NCI-H82 treated with DMSO at 0.1 percent for 48 hours (cell line): ENCODE results near the gene XRN2.
A peak's percentile ranks its signal among the peaks of the same experiment; 100 is the strongest.

Source experiments
- DNase-seq: peaks from one replicate; lab custom pipeline; 2025; ENCODE audit not compliant: unreplicated experiment; lab: John Stamatoyannopoulos, UW

The XRN2 gene

GRCh38 chr20:21301940-21302663 is 1.0 kb upstream of the XRN2 start:
- DNase-seq: no peak

DNA sequence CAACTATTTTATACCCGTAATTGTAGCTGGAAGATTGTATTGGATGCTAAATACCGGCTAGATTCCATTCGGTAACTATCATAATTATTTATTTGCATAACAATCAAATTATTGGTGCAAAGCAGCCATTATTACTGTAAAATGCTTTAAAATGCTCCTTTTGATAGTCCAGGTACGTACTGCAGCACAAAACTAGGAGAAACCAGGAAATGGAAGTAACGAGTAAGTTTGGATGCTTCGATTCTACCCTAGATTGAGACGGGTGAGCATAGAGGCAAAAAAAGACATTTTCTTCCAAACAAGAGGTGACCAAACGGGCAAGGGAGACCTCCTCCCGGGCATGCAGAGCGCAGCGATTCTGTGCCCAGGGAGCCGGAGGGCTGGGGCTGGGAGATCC is 469 bp upstream of the XRN2 start:
- no peak for DNase-seq

- DNase-seq: no peak
Observed at GRCh38 chr20:21303872-21304586, 898 bp downstream of the XRN2 start.

DNA sequence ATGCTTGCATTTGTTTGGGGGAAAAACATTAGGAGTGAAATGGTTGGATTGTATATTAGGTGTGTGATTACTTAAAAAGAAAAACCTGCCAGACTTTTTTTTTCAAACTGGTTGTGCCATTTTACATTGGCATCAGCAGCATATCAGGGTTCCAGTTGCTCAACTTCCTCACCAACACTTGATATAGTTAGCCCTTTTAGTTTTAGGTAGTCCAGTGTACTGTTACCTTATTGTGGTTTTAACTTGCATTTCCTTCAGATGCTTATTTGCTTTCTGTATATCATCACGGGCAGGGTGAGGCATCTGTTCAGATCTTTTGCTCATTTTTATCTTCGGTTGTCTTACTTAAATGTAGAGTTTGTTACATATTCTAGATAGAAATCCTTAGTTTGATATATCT is 5.2 kb downstream of the XRN2 start:
- DNase-seq: no peak

DNA sequence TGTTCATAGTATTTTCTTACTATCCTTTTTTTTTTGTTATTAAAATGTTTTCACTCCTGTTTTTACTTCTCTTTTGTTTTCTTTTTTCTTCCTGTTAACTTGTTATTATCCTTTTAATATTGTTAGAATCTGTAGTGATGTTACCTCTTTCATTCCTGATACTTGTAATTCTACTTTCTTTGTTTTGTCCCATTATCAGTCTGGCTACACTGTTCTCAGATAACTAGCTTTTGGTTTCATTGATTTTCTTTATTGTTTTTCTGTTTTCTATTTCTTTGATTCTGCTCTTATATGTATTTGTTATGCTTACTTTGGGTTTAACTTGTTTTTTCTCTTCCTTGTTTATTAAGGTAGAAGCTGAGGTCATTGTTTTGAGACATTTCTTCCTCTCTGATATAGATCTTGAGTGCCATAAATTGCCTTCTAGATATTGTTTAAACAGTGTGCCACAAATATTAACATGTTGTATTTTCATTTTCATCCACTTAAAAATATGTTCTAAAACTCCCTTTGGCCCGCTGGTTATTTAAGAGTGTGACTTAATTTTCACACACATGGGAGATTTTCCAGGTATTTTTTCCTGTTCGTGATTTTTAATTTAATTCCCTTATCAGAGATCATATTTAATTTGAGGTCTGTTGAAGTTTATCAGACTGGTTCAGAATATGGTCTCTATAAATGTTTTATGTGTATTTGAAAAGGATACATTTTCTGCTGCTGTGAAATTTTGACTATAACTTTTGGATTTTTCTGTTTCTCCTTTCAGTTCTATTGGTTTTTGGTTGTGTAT is 6.7 kb downstream of the XRN2 start:
- DNase-seq: no peak

DNA sequence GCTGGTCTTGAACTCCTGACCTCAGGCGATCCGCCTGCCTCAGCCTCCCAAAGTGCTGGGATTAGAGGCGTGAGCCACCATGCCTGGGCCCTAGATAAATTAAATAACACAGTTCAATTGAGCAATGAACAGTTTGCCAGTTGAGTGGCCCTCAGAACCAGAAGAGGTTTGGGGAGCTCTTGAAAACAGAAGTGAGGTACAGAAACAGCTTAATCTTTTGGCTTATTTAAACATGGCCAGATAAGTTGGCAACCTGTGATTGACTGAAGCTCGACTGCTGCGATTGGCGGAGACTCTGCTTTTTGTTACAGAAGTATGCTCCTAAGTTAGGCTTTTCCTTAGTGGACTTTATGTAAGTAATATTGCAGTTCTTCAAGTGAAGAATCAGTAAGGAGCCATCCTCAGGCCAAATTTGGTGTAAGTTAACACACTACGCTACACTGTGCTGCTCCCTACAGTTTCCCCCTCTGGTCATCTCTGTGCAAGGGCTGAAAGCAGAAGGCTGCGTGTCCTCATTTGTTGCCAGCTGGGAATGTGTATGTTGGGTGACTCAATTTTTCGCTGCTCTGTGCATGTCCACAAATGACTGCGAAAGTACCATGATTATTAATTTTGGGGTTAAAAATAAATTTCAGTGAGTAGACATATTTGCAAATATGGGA is 9.8 kb downstream of the XRN2 start:
- DNase-seq: no peak

GRCh38 chr20:21315138-21315537 is 12.0 kb downstream of the XRN2 start:
- no peak for DNase-seq

DNA sequence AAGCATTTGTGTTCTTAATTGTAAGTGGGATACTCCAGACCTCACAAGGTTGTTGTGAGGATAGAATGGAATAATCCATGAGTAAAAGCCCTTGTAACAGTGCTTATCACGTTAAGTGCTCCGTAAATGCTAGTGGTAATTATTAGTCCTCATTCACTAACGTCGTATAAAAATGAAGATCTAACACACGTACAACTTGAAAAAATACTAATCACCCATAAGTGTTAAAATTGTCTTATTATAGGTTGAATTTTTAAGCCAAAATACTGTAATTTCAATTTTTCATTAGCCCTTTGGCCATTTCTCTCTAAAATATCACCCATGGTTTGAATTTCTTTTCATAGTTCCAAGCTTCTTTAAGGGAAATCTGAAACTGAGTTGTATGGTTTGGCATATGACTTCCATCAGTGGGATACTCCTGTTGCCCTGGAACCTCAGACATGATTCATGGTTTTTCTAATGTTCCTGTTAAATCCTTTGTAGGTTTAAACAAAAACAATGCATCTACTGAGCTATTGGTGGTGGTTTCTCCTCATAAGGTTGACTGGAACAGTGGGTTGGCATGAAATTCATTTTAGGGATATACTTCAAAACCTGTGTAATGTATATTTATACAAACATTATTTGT is 19.1 kb downstream of the XRN2 start:
- DNase-seq: no peak

DNA sequence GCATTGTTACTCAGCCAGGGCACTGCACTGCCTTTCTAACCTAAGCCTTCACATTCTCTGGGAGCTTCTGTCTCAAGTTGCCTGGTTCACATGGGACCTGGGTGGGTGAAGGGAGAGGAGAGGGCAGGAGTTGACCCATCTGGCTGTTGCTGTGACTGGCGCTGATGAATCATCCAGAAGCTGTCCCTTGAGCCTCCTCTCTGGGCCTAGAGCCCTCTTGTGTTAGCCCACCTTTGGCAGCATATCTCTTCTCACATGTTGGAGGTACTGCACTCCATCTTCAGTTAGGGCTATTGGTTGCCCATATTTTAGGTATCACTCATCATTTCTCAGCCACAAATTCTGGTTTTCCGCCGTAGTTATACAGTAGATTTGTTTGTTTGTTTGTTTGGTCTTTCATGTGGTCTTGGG is 19.8 kb downstream of the XRN2 start:
- no peak for DNase-seq

DNA sequence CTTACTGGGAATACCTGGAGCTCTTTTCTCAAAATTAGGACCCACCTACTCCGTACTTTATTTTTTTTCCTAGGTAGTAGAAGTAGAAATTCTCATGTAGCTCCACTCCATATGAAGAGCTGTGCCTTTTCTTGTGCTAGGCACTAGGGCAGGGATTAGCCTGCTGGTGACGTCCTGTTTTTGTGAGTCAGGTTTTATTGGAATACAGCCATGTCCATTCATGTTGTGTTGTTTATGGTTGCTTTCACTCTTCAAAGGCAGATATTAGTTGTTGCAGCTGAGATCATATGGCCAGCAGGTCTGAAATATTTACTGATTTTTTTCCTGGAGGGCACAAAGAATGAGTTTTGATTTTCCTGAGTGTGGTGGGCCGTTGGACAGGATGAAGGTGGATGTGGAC is 20.5 kb downstream of the XRN2 start:
- DNase-seq: no peak

DNA sequence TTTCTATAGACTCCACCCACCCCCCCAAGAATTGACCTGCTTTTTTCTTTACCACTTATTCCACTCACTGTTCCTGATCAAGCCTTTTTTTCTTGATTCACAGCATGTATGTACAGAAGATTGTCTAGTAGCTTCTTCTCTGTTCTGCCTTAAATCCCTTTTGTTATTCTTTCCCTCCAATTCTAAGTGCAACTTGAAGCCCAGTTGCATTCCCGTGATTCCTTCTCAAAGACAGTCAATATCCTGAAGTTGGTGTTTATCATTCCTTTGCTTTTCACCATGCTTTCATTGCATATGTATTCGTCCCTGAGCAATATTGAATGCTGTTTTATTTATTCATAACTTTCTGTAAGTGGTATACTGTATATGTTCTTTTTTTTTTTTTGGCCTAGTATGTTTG is 21.0 kb downstream of the XRN2 start:
- DNase-seq: no peak

DNA sequence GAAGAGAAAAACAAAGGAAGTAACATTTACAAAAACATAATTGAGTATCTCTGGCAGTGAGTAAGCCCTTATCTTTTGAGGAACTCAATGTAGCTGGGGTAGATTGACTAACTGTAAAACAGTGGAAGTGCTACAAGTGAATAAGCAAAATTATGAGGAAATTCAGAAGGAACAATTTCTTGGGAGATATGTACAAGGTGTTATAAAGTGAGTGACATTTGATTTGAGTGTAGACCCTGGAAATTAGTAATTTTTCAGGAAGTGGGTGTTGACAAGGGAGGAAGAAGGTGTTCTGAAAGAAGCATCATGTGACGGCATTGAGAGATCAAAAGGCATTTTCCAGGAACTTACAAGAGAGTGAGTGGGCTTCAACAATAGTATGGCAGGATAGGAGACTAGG is 22.2 kb downstream of the XRN2 start:
- no peak for DNase-seq

DNA sequence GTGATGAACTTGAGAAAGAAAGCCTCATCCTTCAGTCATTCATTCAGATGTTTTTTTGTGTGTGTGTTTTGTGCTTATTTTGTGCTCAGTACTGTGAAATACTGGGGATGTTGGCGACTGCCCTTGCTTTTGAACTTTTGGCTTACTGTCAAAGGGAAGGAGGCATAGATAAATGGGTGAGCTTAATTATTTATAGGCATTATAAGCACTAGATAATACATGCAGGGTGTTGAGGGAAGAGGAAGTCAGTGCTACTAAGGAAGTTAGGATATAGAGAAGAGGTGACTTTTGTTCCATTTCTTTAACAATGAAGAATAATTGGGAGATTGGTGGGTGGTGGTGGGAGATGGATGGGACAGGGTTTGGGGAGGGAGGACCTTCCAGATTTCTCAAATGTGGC is 23.6 kb downstream of the XRN2 start:
- no peak for DNase-seq

- no peak for DNase-seq
Observed at GRCh38 chr20:21336455-21337151, 33.5 kb downstream of the XRN2 start.

GRCh38 chr20:21338291-21338690 is 35.2 kb downstream of the XRN2 start:
- no peak for DNase-seq

- no peak for DNase-seq
Observed at GRCh38 chr20:21339499-21339898, 36.4 kb downstream of the XRN2 start.

DNA sequence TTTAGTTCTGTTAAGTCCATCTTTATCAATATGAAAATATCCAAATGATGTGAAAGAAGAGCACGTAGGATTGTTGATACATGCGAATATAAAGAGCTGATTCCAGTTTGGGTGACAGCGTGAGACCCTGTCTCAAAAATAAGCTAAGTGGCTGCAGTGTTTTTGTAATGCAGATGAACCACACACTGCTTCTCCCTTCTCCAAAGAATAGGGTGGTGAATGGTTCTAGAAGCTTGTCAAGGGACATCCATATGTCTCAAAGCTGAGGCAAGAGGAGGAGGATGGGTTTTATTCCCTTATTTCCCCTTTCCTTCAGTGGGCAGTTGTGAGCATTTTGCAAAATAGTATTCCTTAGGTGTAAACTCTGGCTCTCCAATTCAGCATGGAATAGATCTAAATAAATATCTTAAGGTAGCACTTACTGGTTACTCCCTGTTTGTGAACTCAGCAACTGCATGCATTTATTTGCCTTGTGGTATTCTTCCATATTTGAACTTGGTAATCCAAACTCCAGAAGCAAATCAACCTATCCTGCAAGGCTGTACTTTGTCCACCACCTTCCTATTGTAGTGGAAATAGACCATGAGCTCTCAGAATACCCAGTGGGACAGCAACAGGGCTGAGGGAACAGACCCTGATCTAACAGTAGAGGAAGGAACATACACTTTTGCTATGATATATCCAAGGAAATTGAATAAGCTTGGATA is 38.0 kb downstream of the XRN2 start:
- no peak for DNase-seq

DNA sequence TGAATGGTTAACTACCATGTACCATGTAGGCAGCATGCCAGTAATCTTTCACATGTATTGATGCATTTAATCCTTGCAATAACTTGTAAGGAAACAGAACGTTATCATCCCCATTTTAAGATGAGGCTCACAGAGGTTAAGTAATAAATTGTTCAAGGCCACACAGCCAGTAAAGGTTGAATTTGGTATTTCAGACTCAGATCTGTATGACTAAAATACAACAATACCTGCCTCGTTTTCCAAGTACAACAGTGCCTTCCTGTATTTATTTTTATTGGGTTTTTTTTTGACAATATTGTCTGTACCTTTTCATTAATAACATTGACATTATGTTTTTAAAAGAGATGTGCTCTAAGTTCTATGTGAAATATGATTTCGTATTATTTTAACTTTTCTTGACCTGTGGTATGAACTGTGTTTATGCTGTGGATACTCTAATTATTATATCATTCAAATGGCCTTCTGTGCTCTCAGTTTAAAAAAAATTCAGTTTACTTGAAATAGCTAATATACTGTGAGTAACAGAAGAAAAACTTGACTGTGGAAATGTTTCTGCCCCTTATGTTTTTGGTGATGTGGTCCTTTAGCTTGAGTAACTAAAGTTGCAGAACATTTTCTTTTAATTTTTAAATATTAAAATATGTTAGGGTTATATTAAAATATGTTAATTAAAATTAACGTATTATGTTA is 39.7 kb downstream of the XRN2 start:
- DNase-seq: no peak

DNA sequence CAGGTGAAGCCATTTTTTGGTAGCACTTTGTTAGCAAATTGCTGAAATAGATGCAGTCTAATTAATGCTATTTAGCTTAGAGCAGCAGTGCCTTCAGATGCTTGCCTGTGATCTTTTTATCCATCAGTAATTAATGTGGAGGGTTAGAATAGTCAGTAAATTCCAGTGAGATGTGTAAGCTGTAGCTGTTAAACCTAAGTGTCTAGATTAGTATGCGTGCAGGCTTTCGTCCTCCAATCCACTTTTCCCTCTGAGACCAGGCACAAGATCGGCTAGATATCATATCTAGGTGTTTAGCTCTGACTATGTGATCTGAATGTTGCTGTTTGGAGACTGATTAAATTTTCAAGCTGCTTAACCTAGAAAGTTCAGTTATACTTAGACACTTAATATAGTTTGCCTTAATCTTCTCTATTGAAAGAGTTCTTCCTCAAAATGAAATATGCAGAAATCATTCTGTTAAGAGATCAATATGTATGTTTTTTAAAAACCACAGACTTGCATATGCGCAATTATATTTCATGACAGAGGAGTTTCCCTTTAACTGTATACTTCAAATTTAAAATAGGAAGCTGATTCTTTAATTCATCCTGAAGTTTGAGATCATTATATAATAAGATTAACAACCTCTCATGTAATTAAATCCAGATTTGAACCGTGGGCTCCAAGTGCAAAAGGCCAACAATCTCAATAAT is 41.2 kb downstream of the XRN2 start:
- peak; percentile 64 for DNase-seq
